ENCODE results near the gene ARHGAP27.
"Not testable (repeated sequence)": the region's sequence is repeated elsewhere in the genome, so short reads cannot be mapped to it uniquely, and the experiment has no call there.

The ARHGAP27 gene, protein sequence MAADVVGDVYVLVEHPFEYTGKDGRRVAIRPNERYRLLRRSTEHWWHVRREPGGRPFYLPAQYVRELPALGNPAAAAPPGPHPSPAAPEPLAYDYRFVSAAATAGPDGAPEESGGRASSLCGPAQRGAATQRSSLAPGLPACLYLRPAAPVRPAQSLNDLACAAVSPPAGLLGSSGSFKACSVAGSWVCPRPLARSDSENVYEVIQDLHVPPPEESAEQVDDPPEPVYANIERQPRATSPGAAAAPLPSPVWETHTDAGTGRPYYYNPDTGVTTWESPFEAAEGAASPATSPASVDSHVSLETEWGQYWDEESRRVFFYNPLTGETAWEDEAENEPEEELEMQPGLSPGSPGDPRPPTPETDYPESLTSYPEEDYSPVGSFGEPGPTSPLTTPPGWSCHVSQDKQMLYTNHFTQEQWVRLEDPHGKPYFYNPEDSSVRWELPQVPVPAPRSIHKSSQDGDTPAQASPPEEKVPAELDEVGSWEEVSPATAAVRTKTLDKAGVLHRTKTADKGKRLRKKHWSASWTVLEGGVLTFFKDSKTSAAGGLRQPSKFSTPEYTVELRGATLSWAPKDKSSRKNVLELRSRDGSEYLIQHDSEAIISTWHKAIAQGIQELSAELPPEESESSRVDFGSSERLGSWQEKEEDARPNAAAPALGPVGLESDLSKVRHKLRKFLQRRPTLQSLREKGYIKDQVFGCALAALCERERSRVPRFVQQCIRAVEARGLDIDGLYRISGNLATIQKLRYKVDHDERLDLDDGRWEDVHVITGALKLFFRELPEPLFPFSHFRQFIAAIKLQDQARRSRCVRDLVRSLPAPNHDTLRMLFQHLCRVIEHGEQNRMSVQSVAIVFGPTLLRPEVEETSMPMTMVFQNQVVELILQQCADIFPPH

DNA sequence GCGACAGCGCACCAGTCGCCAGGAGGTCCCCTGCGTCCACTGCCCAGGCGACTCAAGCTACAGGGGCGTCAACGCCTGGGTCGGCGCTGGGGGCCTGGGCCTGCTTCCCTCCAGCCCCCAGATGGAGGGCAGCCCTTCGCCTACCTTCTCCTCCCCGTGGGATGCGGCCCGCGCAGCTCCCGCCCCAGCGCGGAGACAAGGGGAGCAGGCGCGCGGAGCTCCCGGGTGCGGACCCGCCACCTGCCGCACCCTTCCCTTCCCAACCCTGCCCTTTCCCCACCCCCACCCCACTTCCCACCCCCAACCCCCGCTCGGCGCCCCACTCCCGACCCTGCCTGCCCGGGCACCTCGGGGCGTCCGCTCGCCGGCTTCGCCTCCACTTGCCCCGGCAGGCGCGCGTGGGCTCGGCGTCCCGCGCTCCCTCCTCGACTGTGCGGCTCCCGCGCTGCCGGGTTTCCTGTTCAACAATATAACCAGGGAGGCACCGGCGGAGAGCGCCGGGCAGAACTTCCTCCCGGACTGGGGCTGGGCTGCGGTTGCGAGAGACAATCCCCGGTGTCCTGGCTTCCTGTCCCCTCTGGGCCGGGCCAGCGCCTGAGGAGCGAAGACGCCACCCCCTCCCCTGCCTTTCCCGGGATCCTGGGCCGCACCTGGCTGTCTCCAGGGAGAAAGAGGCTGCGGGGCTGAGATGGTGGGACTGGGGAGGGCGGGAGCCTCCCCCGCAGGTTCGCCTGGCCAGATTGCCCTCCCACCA, at the start of gene ARHGAP27:
Gene ARHGAP27, minus strand, starts transcription at position 466 of the 754 bp plus-strand sequence. CDS start 2,591 bp downstream, outside the sequence.
- DNase-seq: peak; percentile 75
- in situ Hi-C loops (cut with MboI; ENCODE audit: low pct_unique_long_range_greater_than_20kb, low sequenced_read_pairs): no loop called here

- in situ Hi-C loops (cut with MboI; ENCODE audit: low pct_unique_long_range_greater_than_20kb, low sequenced_read_pairs); DNase-seq: not testable (repeated sequence)
Measured at GRCh38 chr17:45482317-45482716, 49.6 kb upstream of the ARHGAP27 start.

GRCh38 chr17:45475436-45475835, 42.8 kb upstream of the ARHGAP27 start:
- DNase-seq; in situ Hi-C loops (cut with MboI; ENCODE audit: low pct_unique_long_range_greater_than_20kb, low sequenced_read_pairs): not testable (repeated sequence)

DNA sequence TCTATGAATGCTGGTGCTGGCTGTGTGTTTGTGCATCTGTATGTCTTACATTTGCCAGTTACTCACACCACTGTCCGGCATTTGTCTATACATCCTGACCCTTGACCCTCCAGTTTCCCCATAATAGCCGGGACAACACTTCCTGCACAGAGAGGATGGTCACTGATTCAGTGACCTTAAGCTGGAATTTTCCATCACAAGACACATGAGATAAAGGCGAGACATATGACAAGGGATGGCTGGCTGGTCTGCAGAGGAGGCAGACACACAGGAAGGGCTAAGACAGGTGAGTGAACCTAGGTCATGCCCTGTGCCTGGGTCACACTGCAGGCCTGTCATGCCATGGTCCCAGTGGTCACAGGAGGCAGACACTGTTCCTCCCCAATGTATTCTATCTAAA, 39.6 kb upstream of the ARHGAP27 start:
- DNase-seq; in situ Hi-C loops (cut with MboI; ENCODE audit: low pct_unique_long_range_greater_than_20kb, low sequenced_read_pairs): not testable (repeated sequence)

DNA sequence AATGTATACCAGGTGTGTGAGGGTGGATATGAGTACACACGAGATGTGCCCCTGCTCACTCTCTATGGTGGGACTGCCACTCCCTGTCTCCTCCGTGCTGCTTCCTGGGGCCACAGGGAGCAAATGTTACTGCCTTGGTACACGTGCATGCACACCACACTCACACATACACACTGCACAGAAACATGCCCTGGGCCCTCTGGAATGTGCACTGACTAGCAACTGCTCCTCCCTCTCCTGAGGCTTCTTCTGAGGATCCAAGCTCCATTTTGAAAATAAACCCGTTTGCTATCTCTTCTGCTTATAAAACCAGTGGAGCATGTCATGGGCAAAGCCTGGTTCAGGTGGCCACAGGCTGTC, 36.5 kb upstream of the ARHGAP27 start:
- in situ Hi-C loops (cut with MboI; ENCODE audit: low pct_unique_long_range_greater_than_20kb, low sequenced_read_pairs): not testable (repeated sequence)

GRCh38 chr17:45468293-45469203, 35.9 kb upstream of the ARHGAP27 start:
- DNase-seq; in situ Hi-C loops (cut with MboI; ENCODE audit: low pct_unique_long_range_greater_than_20kb, low sequenced_read_pairs): not testable (repeated sequence)

More for the DNA sequence above, 36.5 kb upstream of the ARHGAP27 start:
- not testable (repeated sequence) for DNase-seq

- DNase-seq: peak; percentile 39
- in situ Hi-C loops (cut with MboI; ENCODE audit: low pct_unique_long_range_greater_than_20kb, low sequenced_read_pairs): not testable (repeated sequence)
Measured at GRCh38 chr17:45461524-45462327, 29.1 kb upstream of the ARHGAP27 start.

DNA sequence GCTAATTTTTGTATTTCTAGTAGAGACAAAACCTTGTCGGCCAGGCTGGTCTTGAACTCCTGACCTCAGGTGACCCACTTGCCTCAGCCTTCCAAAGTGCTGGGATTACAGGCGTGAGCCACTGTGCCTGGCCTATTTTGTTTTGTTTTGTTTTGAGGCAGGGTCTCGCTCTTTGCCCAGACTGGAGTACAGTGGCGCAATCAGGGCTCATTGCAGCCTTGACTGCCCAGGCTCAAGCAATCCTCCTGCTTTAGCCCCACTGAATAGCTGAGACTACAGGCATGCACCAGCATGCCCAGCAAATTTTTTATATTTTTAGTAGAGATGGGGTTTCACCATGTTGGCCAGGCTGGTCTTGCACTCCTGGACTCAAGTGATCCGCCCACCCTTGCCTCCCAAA, 27.8 kb upstream of the ARHGAP27 start:
- in situ Hi-C loops (cut with MboI; ENCODE audit: low pct_unique_long_range_greater_than_20kb, low sequenced_read_pairs); DNase-seq: not testable (repeated sequence)

GRCh38 chr17:45454341-45454740, 21.7 kb upstream of the ARHGAP27 start:
- in situ Hi-C loops (cut with MboI; ENCODE audit: low pct_unique_long_range_greater_than_20kb, low sequenced_read_pairs); DNase-seq: not testable (repeated sequence)

DNA sequence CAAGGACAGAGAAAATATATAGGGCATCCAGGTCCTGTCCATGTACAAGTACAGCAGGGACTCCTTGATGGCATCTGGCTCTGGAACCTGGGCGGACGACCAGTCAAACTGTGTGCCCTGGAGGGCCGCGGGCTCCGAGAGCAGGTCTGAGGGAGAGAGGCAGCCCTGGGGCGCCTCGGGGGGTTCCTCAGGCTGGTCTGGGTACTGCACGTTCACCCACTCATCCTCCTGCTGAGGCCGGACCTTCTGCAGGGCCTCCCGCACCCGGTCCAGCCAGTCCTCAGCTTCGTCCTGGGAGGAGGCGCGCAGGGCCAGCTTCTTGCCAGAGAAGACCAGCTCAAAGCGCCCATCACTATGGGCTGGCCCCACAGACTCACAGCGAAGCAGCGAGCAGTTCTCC, 21.1 kb upstream of the ARHGAP27 start:
- in situ Hi-C loops (cut with MboI; ENCODE audit: low pct_unique_long_range_greater_than_20kb, low sequenced_read_pairs); DNase-seq: not testable (repeated sequence)

DNA sequence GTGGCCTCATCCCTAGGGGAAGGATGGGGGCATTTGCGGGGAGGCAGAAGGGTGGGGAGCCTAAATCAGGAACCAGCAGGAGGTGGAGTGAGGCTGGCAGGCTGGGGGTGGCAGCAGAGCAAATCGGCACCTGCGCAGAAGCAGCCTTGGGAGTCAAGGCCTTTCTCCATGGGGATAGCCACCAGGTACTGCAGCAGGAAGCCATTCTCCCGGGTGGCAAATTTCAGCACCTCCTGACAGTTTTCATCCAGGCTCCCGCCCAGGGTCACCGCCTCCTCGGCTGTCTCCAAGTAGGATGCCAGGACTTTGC, 20.5 kb upstream of the ARHGAP27 start:
- in situ Hi-C loops (cut with MboI; ENCODE audit: low pct_unique_long_range_greater_than_20kb, low sequenced_read_pairs); DNase-seq: not testable (repeated sequence)

DNA sequence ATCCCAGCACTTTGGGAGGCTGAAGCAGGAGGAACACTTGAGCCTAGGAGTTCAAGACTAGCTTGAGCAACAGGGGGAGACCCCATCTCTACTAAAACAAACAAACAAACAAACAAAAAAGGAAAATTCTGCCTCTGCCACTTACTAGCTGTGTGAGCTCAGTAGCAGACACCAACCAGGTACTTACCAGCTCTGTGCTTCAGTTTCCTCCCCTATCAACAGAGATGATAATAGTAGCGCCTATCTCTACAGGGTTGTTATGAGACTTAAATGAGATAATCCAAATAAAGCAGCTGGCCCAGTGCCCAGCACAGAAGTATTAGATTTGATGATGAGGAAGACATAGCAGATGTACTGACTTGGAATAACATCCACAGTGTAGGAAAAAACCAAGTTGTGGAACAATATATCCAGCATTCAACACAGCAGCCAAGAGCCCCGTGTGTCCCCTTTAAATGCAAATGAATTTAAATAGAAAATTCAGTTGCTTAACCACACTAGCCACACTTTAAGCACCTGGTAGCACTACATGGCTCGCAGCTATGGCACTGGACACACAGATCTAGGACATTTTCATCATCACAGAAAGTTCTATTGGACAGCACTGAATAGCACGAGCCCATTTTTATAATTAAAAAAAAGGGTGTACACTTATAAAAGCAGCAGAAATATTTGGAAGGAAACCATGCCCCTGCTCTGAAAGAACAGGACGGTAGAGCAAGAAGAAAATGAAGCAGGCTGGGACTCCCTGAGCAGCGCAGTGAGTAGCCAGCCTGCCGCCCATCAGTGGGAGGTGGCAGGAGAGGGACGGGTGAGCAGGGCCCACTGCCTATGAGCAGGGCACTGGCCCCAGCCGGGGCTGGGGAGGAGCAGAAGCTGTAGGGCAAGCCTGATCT, 19.9 kb upstream of the ARHGAP27 start:
- in situ Hi-C loops (cut with MboI; ENCODE audit: low pct_unique_long_range_greater_than_20kb, low sequenced_read_pairs); DNase-seq: not testable (repeated sequence)

GRCh38 chr17:45451660-45452059, 19.0 kb upstream of the ARHGAP27 start:
- DNase-seq; in situ Hi-C loops (cut with MboI; ENCODE audit: low pct_unique_long_range_greater_than_20kb, low sequenced_read_pairs): not testable (repeated sequence)

DNA sequence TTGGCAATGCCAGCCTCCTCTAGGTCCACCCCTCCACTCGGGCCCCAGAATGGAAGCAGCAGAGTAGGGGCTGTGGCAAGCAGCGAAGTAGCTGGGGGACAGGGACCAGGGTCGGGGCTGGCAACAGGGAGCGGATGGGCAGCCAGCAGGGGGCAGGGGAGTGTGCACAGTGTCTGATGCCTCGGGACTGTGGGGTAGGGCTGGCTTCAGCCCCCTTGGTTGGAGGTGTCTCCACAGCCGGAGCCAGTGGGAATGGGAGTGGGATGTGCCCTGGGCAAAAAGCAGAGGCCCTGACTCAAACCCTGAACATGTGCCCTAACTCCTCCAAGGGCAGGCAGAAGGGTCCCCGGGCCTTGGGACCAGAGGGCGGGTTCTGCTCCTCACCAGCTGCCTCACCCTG, 18.5 kb upstream of the ARHGAP27 start:
- no peak for DNase-seq
- in situ Hi-C loops (cut with MboI; ENCODE audit: low pct_unique_long_range_greater_than_20kb, low sequenced_read_pairs): no loop called here

DNA sequence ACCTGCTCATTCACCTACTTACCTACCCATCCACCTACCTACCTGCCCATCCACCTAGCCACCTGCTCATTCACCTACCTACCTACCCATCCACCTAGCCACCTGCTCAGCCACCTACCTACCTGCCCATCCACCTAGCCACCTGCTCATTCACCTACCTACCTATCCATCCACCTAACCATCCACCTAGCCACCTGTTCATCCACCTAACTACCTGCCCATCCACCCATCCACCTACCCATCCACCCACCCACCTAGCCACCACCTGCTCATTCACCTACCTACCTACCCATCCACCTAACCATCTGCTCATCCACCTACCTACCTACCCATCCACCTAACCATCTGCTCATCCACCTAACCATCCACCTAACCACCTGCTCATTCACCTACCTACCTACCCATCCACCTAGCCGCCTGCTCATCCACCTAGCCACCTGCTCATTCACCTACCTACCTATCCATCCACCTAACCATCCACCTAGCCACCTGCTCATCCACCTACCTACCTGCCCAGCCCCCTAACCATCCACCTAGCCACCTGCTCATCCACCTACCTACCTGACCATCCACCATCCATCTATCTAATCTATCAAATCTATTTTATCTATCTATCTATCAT, 17.1 kb upstream of the ARHGAP27 start:
- in situ Hi-C loops (cut with MboI; ENCODE audit: low pct_unique_long_range_greater_than_20kb, low sequenced_read_pairs); DNase-seq: not testable (repeated sequence)

DNA sequence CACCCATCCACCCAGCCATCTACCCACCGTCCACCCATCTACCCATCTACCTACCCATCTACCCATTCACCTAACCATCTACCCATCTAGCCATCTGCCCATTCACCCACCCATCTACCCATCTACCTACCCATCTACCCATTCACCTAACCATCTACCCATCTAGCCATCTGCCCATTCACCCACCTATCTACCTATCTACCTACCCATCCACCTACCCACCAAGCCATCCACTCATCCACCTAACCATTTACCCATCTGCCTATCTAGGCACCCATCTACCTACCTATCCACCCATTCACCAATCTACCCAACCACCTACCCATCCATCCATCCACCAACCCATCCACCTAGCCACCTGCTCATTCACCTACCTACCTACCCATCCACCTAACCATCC, 16.6 kb upstream of the ARHGAP27 start:
- DNase-seq; in situ Hi-C loops (cut with MboI; ENCODE audit: low pct_unique_long_range_greater_than_20kb, low sequenced_read_pairs): not testable (repeated sequence)
